ENCODE results near the gene VWC2.

- TF ChIP-seq CTCF (IDR thresholded peaks at IDR 0.05) (no peak), EZH2phosphoT487 (IDR thresholded peaks at IDR 0.05) (no peak), EZH2 (IDR thresholded peaks at IDR 0.05) (no peak)
These were observed 5.7 kb upstream of the VWC2 start for GRCh38 chr7:49767719-49768118.

Data from neural progenitor cell (in vitro differentiated cells).